EL (cell line): ENCODE results near the gene ZNF518A.
A peak's percentile ranks its signal among the peaks of the same experiment; 100 is the strongest.
"Not testable (repeated sequence)": the region's sequence is repeated elsewhere in the genome, so short reads cannot be mapped to it uniquely, and the experiment has no call there.

Source experiments
- DNase-seq: peaks from one replicate; pipeline ENCODE4 v3.0.0-alpha.2; 2016

ZNF518A gene

DNA sequence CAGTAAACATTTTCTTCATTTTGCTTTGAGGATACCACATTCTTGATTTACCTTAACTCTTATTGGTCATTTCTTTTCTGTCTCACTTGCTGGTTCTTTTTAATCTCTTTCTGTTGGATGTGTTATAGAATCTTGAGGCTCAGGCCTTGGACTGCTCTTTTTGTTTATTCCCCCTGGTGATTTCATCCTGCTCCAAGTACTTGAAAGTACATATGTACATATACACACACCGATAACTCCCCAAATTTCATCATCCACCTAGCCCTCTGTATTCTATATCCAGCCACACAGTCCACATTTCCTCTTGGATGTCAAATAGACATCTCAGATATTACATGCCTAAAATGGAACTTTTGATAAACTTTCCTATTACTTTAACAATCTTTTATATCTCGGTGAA lies 7.5 kb downstream of the ZNF518A start:
- DNase-seq, result no peak

DNA sequence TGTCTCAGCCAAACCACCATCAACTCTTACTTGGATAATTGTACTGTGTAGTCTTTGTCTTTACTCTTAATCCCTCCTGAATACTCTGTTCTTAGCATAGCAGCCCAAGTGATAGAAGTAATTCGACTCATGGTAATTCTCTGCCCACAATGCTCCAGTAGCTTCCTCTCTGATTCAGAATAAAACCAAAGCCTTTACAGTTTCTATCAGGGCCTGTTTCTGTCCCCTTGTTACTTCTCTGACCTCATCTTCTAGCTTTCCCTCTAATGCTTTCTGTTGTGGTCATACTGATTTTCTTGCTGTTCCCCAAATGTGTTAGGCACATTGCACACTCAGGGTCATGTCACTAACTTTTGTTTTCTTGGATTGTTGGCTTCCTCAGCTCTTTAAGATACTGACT lies 8.0 kb downstream of the ZNF518A start:
- no peak for DNase-seq

- no peak for DNase-seq
These were observed 22.3 kb downstream of the ZNF518A start for GRCh38 chr10:96152437-96152836.

- DNase-seq, result peak; percentile 5
These were observed 23.0 kb downstream of the ZNF518A start for GRCh38 chr10:96153070-96153469.

GRCh38 chr10:96165726-96166125 lies 35.6 kb downstream of the ZNF518A start:
- no peak for DNase-seq

DNA sequence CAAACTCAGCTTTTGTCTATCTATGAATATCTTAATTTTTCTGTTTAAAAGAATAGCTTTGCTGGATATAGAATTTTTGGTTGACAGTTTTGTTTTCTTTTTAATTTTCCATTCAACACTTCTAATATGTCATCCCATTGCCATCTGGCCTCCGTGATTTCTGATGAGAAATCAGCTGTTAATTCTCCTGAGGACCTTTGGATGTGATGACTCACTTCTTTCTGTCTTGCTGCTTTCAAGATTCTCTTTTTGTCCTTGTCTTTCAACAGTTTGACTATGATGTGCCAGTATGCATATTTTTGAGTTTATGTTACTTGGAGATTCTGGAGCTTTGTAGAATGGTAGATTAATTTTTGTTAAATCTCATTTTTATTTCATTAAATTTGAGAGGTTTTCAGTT lies 38.4 kb downstream of the ZNF518A start:
- no peak for DNase-seq

DNA sequence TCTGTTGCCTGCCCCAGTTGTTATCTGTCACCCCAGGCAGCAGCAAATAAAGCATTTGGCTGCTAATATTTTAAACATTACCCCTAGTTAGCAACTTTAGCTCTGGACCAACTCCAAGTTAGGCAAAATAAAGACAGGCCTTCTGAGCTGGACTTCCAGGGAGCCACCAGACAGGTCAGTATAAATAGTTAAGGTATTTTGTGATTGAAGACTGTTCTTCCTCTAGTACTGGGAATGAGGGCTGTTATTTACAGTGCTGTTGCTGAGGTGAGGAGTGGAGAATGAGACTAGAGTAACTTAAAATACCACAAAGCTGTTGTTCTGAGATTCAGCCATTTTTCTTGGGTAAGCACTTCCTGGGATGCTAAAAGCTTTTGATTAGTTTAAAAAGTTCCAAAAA lies 40.1 kb downstream of the ZNF518A start:
- no peak for DNase-seq

GRCh38 chr10:96172666-96173065 lies 42.6 kb downstream of the ZNF518A start:
- DNase-seq, result no peak

GRCh38 chr10:96176985-96177384 lies 46.9 kb downstream of the ZNF518A start:
- no peak for DNase-seq

DNA sequence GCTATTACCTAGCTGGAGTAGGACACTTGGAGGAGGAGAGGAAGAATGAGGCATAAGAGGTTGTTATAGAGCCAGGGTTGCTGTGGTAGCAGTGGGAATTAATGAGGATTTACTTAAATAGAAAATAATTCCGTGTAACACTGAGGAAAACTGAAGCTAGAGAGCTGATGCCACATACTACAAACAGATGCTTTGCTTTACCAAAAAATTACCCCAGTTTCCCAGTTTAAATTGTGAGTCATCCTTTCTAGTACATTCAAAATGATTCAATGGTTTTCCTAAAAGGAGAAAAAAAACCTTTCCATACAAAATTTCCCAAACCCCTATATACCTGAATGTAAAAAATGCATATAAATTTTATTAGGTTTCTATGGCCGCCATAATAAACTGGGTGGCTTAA lies 58.3 kb downstream of the ZNF518A start:
- DNase-seq, result no peak

GRCh38 chr10:96188916-96189315 lies 58.8 kb downstream of the ZNF518A start:
- DNase-seq, result peak; percentile 42

DNA sequence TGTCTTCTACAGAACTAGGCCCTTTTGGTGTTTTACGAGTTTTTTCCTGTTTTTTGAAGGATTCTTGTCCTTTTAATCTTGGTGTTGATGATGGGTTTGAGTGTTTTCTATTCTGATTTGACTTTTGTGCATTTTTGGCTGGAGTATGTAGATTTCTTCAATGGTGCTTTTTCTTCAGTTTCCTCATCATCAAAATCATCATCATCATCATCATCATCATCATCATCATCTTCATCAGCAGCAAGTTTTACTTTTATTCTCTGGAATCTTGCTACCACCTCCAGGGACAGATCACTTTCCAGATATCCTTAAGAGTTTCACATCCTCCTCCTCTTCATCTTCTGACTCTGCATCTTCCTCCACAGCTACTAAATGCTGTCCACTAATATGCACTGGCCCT lies 59.4 kb downstream of the ZNF518A start:
- DNase-seq, result not testable (repeated sequence)

GRCh38 chr10:96201525-96201924 lies 71.4 kb downstream of the ZNF518A start:
- no peak for DNase-seq

DNA sequence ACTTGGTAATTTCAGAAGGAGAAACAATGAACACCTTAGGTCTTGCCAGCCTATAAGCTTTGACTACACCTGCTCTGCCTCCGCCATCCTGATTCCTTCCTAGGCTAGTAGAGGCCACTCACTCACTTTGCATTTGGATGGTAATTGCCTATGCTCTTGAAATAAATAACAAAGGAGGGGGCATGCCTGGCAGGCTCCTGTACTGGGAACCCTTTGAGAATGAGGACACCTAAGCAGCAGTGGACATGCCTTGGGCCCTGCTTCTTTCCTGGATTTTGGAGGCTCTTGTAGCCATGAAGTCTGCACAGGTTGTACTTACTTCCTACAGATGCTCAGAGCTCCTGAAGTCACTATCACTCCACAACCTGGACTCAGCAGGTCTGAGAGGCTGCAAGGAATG lies 75.5 kb downstream of the ZNF518A start:
- no peak for DNase-seq

DNA sequence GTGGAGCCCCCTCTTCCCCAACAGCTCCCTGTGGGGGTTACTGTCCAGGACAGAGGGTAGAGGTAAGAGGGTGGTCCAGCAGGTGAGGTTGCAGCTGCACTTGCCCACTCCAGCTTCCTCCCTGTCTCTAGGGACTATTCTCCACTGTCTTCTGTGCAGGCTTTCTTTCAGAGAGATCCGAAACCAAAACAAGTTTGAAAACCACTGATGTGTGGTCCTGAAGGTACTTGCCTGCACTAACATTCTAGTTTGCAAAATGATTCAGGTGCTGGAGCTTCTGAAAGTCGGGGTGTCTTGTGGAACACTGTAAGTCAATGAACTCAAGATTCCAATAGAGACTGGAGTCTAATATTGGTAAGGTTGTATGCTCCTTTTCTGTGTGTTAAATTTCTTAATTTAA lies 78.2 kb downstream of the ZNF518A start:
- DNase-seq, result no peak

GRCh38 chr10:96208946-96209345 lies 78.8 kb downstream of the ZNF518A start:
- DNase-seq, result no peak

- DNase-seq, result no peak
These were observed 81.7 kb downstream of the ZNF518A start for GRCh38 chr10:96211764-96212163.

- DNase-seq, result no peak
These were observed 82.8 kb downstream of the ZNF518A start for GRCh38 chr10:96212911-96213310.
